Cardiac muscle cell (in vitro differentiated cells and primary cell): ENCODE measurements around the gene PAQR6. TPM values are rescaled to one million over a fixed set of nuclear protein-coding genes. Genes with fewer than 3 reads are reported as not detected.
A peak's percentile ranks its signal among the peaks of the same experiment; 100 is the strongest.

Source experiments
- DNase-seq, 2 donors: peaks; one replicate each; pipeline versions ENCODE4 v3.0.0 to v3.0.0-alpha.2; 2010 to 2017; ENCODE audit warnings: low read depth in 1 of 2, low spot score in 1 of 2
- H3K27ac ChIP-seq: fragments of 200-600 bp; sonication (generic); 2 replicates; pipeline ENCODE4 v1.5.1; 2016
- H3K27me3 ChIP-seq: fragments of 200-600 bp; sonication (generic); 2 replicates; pipeline ENCODE4 v1.6.0; 2016; ENCODE audit warnings: control low read depth
- H3K36me3 ChIP-seq: fragments of 200-600 bp; sonication (generic); 2 replicates; pipeline ENCODE4 v1.5.1; 2016; ENCODE audit warnings: control low read depth
- H3K4me1 ChIP-seq: fragments of 200-600 bp; sonication (generic); 2 replicates; pipeline ENCODE4 v1.8.1; 2017; ENCODE audit warnings: low read depth, mild to moderate bottlenecking, mixed run types
- H3K4me3 ChIP-seq: fragments of 200-600 bp; sonication (generic); 2 replicates; pipeline ENCODE4 v1.5.1; 2016; ENCODE audit warnings: mild to moderate bottlenecking
- H3K9me3 ChIP-seq: fragments of 200-600 bp; sonication (generic); 2 replicates; pipeline ENCODE4 v1.5.1; 2017; ENCODE audit warnings: low read depth, mild to moderate bottlenecking, control low read depth
- polyA plus RNA-seq: library from polyadenylated mRNA; unstranded; fragments of >200 nt; fragmentation: Nextera tagmentation; extraction: Ambion mirVana; gene quantifications from 2 replicates; pipeline ENCODE4 v1.2.1, GENCODE V29; 2016
- total RNA-seq: library from RNA; depleted of rRNA; stranded (reverse); fragments of >200 nt; gene quantifications from 2 replicates; pipeline ENCODE4 v1.2.3, GENCODE V29; 2016
- TF ChIP-seq, protein P1 (sequence below): IDR thresholded peaks from 2 replicates; pipeline ENCODE4 v1.5.1; 2012; ENCODE audit warnings: low read depth, mild to moderate bottlenecking, low read length

PAQR6 gene
- total and polyA plus RNA-seq, 2 experiments from 2014 or later = 35.7 to 40.1 TPM

DNA sequence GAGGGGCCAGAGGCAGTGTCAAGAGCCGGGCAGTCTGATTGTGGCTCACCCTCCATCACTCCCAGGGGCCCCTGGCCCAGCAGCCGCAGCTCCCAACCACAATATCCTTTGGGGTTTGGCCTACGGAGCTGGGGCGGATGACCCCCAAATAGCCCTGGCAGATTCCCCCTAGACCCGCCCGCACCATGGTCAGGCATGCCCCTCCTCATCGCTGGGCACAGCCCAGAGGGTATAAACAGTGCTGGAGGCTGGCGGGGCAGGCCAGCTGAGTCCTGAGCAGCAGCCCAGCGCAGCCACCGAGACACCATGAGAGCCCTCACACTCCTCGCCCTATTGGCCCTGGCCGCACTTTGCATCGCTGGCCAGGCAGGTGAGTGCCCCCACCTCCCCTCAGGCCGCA is 5.9 kb downstream of the PAQR6 start, which contains the start of gene BGLAP:
Gene BGLAP (plus strand): TSS at position 259 of the 400 bp plus-strand sequence. CDS start 48 bp downstream, at position 307.
- TF ChIP-seq, protein P1, sequence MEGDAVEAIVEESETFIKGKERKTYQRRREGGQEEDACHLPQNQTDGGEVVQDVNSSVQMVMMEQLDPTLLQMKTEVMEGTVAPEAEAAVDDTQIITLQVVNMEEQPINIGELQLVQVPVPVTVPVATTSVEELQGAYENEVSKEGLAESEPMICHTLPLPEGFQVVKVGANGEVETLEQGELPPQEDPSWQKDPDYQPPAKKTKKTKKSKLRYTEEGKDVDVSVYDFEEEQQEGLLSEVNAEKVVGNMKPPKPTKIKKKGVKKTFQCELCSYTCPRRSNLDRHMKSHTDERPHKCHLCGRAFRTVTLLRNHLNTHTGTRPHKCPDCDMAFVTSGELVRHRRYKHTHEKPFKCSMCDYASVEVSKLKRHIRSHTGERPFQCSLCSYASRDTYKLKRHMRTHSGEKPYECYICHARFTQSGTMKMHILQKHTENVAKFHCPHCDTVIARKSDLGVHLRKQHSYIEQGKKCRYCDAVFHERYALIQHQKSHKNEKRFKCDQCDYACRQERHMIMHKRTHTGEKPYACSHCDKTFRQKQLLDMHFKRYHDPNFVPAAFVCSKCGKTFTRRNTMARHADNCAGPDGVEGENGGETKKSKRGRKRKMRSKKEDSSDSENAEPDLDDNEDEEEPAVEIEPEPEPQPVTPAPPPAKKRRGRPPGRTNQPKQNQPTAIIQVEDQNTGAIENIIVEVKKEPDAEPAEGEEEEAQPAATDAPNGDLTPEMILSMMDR = no peak
- H3K4me3 ChIP-seq = no peak within 1 kb of the TSS
- no peak for DNase-seq
- H3K9me3 ChIP-seq = no peaks in the 10 kb centered on the region
- no peaks in the 10 kb centered on the region for H3K27me3 ChIP-seq
- H3K4me1 ChIP-seq = no peaks in the 10 kb centered on the region
- H3K27ac ChIP-seq = peak within 1 kb of the TSS; percentile 15
- peaks cover 8% of the 10 kb centered on the region for H3K36me3 ChIP-seq

DNA sequence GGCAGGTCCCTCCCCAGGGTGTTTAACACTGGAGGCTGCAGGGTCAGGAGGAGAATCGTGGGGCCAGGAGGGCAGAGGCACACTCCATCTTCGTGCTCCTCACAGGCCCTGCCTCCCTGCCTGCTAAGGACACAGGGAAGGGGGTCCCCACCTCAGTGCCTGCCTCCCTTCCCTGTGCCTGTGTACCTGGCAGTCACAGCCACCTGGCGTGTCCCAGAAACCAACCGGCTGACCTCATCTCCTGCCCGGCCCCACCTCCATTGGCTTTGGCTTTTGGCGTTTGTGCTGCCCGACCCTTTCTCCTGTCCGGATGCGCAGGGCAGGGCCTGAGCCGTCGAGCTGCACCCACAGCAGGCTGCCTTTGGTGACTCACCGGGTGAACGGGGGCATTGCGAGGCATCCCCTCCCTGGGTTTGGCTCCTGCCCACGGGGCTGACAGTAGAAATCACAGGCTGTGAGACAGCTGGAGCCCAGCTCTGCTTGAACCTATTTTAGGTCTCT is 6.5 kb downstream of the PAQR6 start:
- peaks cover 13% of the 10 kb centered on the region for H3K36me3 ChIP-seq

DNA sequence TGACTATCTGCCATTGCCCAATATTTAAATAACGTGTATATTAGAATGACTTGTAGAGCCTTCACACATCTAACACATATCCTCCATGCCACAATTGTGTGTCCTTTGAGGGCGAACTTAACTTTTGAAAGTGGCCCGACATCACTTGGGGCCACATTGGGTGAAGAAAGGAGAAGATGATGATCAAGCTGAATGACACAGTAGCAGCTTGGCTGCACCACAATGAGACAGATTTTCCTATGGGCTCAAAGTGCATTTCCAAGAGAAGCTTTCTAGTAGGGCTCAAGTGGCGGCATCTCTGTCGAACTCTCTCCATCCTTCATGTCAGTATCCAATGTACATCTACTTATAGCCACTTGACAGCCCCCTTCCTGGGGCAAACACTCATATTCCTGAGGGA is 9.6 kb downstream of the PAQR6 start:
- Histone ChIP-seq H3K4me3 (no peak overlapping the region), H3K9me3 (no peaks in the 10 kb centered on the region), H3K27ac (no peak overlapping the region), H3K36me3 (peaks cover 26% of the 10 kb centered on the region), H3K27me3 (no peaks in the 10 kb centered on the region), H3K4me1 (no peaks in the 10 kb centered on the region)
- DNase-seq = no peak
- TF ChIP-seq, protein P1 = no peak

More for the DNA sequence above, 6.5 kb downstream of the PAQR6 start:
- DNase-seq = peak in 1 of 2 donors; percentile 42
- H3K27me3 ChIP-seq = no peaks in the 10 kb centered on the region
- peak overlapping the region; percentile 15 for H3K27ac ChIP-seq
- H3K4me1 ChIP-seq = no peaks in the 10 kb centered on the region
- TF ChIP-seq, protein P1 = no peak
- no peak overlapping the region for H3K4me3 ChIP-seq
- H3K9me3 ChIP-seq = no peaks in the 10 kb centered on the region

DNA sequence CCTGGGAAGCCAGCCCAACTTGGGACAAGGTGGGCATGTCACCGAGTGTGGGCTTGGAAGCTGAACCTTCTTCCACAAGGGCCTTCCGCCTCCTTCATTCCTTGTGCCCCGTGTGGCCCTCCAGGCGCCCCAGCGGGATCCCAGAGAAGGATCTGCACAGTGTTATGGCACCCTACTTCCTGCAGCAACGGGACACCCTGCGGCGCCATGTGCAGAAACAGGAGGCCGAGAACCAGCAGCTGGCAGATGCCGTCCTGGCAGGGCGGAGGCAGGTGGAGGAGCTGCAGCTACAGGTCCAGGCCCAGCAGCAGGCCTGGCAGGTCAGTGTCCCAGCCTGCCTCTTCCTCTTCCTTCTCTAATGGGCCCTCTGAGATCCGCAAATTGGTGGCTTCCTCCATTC is 11.7 kb downstream of the PAQR6 start:
- H3K4me3 ChIP-seq = no peak overlapping the region
- TF ChIP-seq, protein P1 = no peak
- no peaks in the 10 kb centered on the region for H3K4me1 ChIP-seq
- no peaks in the 10 kb centered on the region for H3K9me3 ChIP-seq
- DNase-seq = no peak
- peaks cover 26% of the 10 kb centered on the region for H3K36me3 ChIP-seq
- no peaks in the 10 kb centered on the region for H3K27me3 ChIP-seq
- no peak overlapping the region for H3K27ac ChIP-seq

DNA sequence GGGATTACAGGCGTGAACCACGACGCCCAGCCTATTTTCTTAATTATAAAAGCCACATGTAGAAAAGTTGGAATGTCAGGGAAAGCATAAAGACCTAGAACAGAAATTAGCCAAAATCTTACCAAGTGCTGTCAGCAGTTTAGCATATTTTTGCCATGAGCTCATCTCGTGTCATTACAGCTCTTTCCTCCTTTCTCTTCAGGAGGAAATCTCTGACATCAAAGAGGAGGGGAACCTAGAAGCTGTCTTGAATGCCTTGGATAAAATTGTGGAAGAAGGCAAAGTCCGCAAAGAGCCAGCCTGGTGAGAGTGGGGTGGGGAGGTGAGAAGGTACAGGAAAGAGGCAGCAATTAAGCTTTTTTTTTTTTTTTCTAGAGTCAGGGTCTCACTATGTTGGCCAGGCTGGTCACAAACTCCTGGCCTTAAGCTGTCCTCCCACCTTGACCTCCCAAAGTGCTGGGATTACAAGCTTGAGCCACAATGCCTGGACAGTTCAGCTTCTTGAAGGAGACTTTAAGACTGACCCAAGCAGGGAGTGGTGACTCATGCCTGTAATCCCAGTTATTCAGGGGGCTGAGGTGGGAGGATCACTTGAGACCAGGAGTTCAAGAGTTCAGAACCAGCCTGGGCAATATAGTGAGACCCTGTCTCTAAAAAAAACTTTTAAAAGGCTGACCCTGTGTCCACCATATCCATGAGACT is 14.3 kb downstream of the PAQR6 start:
- Histone ChIP-seq H3K27ac (no peak overlapping the region), H3K27me3 (no peaks in the 10 kb centered on the region), H3K4me1 (no peaks in the 10 kb centered on the region), H3K4me3 (no peak overlapping the region), H3K36me3 (peaks cover 25% of the 10 kb centered on the region), H3K9me3 (no peaks in the 10 kb centered on the region)
- peak in 1 of 2 donors; percentile 83 for DNase-seq
- TF ChIP-seq, protein P1 = no peak
